Coronary artery (tissue), 2 donors: ENCODE data around the gene CLDN9.

ENCODE experiments used
- DNase-seq: peaks from one replicate; pipeline ENCODE4 v3.0.0-alpha.2; 2017; ENCODE audit warnings: low spot score
- H3K27ac ChIP-seq, 2 donors: fragments of 200-600 bp; sonication (generic); one replicate each; pipeline ENCODE4 v1.5.1; 2016 to 2019
- H3K4me3 ChIP-seq: fragments of 200-600 bp; sonication (generic); 2 replicates; pipeline ENCODE4 v1.5.1; 2016; ENCODE audit warnings: mild to moderate bottlenecking, moderate library complexity
- TF ChIP-seq, protein P1 (sequence below): fragments of 200-600 bp; sonication (generic); IDR thresholded peaks from one replicate; pipeline ENCODE4 v1.5.1; 2019; ENCODE audit warnings: antibody characterized with exemption

CLDN9 gene

DNA sequence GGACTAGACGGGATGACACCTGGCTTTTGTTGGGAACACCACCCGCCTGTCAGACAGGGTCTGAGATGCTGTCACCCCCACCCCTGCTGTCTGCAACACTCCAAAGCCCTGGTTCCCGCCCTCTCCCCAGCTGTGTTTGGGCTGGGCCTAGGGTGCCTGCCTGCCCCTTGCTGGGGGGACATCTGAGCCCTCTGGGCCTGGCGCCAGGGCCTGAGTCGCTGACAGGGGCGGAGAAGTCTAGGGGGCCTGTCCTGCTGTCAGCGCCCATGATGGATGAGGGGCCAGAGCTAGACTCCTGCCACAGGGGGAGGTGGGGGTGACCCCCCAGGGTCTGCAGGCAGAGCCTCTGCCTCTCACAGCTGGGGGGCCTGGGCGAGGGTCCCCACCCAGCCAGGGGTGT lies 24.9 kb upstream of the CLDN9 start:
- TF ChIP-seq, protein P1, sequence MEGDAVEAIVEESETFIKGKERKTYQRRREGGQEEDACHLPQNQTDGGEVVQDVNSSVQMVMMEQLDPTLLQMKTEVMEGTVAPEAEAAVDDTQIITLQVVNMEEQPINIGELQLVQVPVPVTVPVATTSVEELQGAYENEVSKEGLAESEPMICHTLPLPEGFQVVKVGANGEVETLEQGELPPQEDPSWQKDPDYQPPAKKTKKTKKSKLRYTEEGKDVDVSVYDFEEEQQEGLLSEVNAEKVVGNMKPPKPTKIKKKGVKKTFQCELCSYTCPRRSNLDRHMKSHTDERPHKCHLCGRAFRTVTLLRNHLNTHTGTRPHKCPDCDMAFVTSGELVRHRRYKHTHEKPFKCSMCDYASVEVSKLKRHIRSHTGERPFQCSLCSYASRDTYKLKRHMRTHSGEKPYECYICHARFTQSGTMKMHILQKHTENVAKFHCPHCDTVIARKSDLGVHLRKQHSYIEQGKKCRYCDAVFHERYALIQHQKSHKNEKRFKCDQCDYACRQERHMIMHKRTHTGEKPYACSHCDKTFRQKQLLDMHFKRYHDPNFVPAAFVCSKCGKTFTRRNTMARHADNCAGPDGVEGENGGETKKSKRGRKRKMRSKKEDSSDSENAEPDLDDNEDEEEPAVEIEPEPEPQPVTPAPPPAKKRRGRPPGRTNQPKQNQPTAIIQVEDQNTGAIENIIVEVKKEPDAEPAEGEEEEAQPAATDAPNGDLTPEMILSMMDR: no peak
- Histone ChIP-seq H3K4me3 (no peak overlapping the region), H3K27ac (no peak overlapping the region)
- no peak for DNase-seq

DNA sequence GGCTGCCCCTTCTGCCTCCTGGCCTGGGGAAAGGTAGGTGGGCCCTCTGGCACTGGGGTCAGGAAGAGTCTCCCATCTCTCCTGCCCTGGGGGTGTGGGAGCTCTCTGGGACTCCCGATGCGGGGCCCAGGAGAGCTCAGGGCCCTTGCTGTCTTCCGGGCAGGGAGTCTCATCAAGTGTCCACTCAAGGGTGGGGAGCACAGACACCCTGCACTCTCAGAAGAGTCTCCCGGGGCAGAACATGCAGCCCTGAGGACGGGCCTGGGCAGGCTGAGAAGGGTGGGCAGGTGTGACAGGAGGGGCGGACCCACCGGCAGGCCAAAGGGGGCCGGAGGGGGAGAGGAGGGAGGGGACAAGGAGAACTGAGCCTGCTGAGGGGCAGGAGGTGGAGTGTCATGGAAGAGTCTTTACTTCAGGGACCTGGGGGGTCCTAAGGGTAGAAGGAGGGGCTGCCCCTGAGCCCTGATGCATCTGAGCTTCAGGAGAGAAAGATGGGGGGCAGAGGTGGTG lies 24.1 kb upstream of the CLDN9 start:
- no peak overlapping the region for H3K4me3 ChIP-seq
- TF ChIP-seq, protein P1: no peak
- H3K27ac ChIP-seq: no peak overlapping the region
- no peak for DNase-seq

DNA sequence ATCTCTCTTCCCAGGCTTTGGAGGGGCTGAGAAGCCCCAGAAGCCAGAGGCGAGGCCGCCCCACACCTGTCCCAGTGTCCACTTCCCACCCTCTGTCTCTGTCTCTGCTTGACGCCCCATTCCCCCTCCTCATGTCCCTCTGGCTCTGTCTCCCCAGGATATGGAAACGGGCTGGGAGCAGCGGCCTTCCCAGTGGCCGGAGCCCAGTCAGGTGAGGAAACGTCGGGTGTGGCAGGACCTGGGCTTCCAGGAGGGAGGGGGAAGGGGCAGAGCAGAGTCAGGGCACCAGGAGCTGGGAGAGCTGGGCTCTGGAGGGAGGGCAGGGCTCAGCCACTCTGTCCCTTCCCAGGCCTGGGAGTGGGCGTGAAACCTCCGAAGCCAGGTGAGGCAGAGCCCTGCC lies 21.8 kb upstream of the CLDN9 start:
- no peak overlapping the region for H3K4me3 ChIP-seq
- no peak overlapping the region for H3K27ac ChIP-seq
- TF ChIP-seq, protein P1: no peak
- DNase-seq: no peak

DNA sequence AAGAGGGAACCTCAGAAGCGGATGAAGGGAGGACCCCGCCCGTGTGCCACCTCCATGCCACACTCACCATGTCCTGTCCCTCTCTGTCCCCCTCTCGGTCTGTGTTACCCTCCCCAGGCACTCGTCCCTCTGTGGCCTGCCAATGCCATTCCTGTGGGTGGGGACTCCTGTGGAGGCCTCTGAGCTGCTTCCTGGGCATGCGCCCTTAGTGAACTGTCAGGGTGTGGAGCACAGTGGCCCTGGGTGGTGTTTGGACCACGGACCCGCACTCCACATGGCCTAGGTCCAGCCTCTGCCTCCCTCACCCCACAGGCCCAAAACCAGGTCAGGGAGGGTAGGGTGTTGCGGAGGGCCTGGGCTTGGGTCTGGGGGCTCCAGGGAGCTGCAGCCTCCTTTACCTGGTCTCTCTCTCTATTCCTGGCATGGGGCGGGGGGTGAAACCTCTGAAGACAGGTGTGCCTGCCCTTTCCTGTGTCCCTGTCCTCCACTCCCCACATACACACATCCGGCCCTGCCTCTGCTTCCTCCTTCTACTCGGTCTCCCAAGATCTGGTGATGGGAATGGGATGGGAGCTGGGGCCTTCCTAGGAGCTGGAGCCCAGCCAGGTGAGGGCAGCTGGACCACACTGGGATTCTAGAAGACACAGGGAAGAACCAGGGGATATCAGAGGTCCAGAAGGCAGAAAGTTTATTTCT lies 21.0 kb upstream of the CLDN9 start:
- TF ChIP-seq, protein P1: no peak
- H3K4me3 ChIP-seq: no peak overlapping the region
- DNase-seq: no peak
- no peak overlapping the region for H3K27ac ChIP-seq

DNA sequence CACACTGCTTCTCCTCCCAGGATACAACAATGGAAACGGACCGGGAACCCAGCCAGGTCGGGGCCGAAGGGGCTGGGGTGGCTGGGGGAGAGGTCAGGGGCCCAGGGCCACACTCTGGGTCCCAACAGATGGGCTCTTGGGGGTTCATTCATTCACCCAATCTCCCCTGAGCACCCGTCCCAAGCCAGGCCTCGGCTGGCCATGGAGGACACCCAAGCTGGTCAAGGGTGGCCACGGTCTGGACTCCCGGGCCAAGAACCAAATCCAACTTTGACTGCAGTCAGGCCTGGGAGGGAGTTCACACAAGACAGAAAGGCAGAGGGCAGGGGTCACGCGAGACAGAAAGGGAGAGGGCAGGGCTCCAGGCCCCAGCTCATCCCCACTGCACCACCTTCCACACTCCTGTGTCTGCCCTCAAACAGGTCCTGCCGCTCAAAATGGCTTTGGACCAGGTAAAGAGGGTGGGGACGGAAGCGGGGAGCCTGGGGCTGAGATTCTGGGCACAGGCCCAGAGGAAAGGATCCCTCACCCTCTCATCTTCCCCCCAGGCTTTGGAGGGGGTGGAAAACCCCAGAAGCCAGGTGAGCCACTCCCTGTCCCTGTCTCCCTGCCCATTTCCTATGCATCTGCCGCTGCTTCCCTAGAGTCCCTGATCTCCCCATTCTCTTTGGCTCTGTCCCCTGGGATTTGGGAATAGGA lies 20.2 kb upstream of the CLDN9 start:
- no peak overlapping the region for H3K27ac ChIP-seq
- TF ChIP-seq, protein P1: no peak
- no peak overlapping the region for H3K4me3 ChIP-seq
- no peak for DNase-seq

DNA sequence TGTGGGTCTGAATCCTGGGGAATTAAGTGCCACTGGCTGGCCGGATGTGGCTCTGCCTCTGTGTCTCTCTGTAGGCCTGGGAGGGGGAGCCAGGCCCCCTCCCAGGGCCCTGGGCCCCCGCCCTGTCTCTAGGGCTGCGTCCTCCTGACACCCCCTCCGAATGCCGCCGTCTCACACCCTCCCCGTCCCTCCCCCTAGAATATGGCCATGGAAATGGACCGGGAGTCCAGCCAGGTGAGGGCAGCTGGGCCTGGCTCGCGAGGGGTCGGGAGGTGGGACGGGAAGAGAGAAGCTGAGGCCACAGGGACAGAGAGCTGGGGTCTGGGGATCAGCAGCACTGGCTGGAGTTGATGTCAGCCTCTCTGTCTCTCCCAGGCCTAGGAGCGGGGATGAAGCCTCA lies 16.4 kb upstream of the CLDN9 start:
- Histone ChIP-seq H3K27ac (no peak overlapping the region), H3K4me3 (no peak overlapping the region)
- no peak for DNase-seq
- TF ChIP-seq, protein P1: no peak

DNA sequence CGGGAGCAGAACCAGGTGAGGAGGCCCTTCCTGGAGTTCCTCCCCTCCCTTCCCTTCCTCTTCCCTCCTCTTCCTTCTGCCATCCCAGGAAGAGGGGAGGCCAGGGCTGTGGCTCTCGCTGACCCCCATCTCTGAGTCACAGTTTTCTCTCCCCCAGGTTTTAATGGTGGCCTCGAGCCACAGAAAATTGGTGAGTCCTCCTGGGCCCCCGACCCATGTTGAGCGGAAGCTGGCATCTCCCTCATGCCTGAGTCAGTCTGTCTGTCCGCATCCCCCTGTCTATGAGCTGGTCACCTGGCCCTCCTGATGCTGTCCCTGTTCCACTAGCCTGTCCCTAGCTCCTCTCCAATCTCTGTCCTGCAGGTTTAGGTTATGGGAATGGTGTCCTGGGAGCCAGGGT lies 12.8 kb upstream of the CLDN9 start:
- no peak overlapping the region for H3K27ac ChIP-seq
- no peak overlapping the region for H3K4me3 ChIP-seq
- DNase-seq: no peak
- TF ChIP-seq, protein P1: no peak
